ENCODE results near the gene OR51T1. TPM values are rescaled to one million over a fixed set of nuclear protein-coding genes. Genes with fewer than 3 reads are reported as not detected.

Gene OR51T1
- total RNA-seq, 1 donor from 2014 or later = not detected

GRCh38 chr11:4926608-4927007 lies 44.9 kb downstream of the OR51T1 start:
- no peak for DNase-seq (ENCODE audit: low spot score)

Other genes starting within 250 kb of the OR51T1 start
- not detected for gene OR51D1, start 244.4 kb upstream of the OR51T1 start, total RNA-seq
- gene OR51E1, start 237.9 kb upstream of the OR51T1 start, total RNA-seq = 0.86 TPM
- 7.4 TPM for gene OR51E2, start 184.0 kb upstream of the OR51T1 start, total RNA-seq
- not detected for gene MMP26, start 177.1 kb upstream of the OR51T1 start, total RNA-seq
- not detected for gene OR51F1, start 112.0 kb upstream of the OR51T1 start, total RNA-seq
- gene OR52R1, start 77.5 kb upstream of the OR51T1 start, total RNA-seq = not detected
- gene OR51F2, start 60.6 kb upstream of the OR51T1 start, total RNA-seq = not detected
- not detected for gene OR51S1, start 32.7 kb upstream of the OR51T1 start, total RNA-seq
- gene OR51A7, start 21.9 kb downstream of the OR51T1 start, total RNA-seq = not detected
- not detected for gene OR51G2, start 37.5 kb downstream of the OR51T1 start, total RNA-seq
- gene OR51G1, start 42.4 kb downstream of the OR51T1 start, total RNA-seq = not detected
- not detected for gene OR51A4, start 65.7 kb downstream of the OR51T1 start, total RNA-seq
- gene OR51A2, start 73.8 kb downstream of the OR51T1 start, total RNA-seq = not detected
- not detected for gene OR51L1, start 113.0 kb downstream of the OR51T1 start, total RNA-seq
- gene OR52J3, start 164.6 kb downstream of the OR51T1 start, total RNA-seq = not detected
- gene OR52E2, start 177.7 kb downstream of the OR51T1 start, total RNA-seq = not detected
- not detected for gene OR52E1, start 187.7 kb downstream of the OR51T1 start, total RNA-seq